Common myeloid progenitor, CD34-positive (primary cell): Measurements from ENCODE around the gene MEOX1.

ENCODE experiments used
- CTCF ChIA-PET: fragments of 350-600 bp; sonication (Branson Sonifier 250); formaldehyde crosslinking; loops from one replicate; lab custom pipeline; 2021; ENCODE audit warnings: antibody characterized with exemption; lab: Charles Lee
- POLR2A ChIA-PET: fragments of 350-600 bp; sonication (Branson Sonifier 250); formaldehyde crosslinking; loops from one replicate; lab custom pipeline; 2021; ENCODE audit warnings: antibody characterized with exemption; lab: Charles Lee
- DNase-seq, 3 donors: peaks; one replicate each; pipeline versions ENCODE4 v3.0.0 to v3.0.0-alpha.2; 2013
- H3K27ac ChIP-seq, 2 experiments: 1 replicate in 1 of 2; 2 replicates in 1 of 2; pipeline ENCODE4 v1.7.0; 2013; ENCODE audit warnings: inconsistent platforms in 2 of 2, low read length in 2 of 2, mild to moderate bottlenecking in 2 of 2, low read depth in 1 of 2, moderate library complexity in 1 of 2; ENCODE audit not compliant: severe bottlenecking in 2 of 2, insufficient read depth in 1 of 2, poor library complexity in 1 of 2
- H3K27me3 ChIP-seq, 5 experiments: replicated peaks in 2 of 5; 1 replicate in 3 of 5; 2 replicates in 2 of 5; pipeline versions ENCODE4 v1.6.1 to v1.7.0; 2013; ENCODE audit warnings: low read length in 4 of 5, mild to moderate bottlenecking in 2 of 5, moderate library complexity in 2 of 5, inconsistent platforms in 1 of 5; ENCODE audit not compliant: insufficient read depth in 5 of 5, control insufficient read depth in 4 of 5
- H3K36me3 ChIP-seq, 4 experiments: 1 replicate in 2 of 4; 2 replicates in 2 of 4; pipeline versions ENCODE4 v1.6.1 to v1.7.0; 2013; ENCODE audit warnings: low read length in 3 of 4, control low read depth in 1 of 4, mild to moderate bottlenecking in 1 of 4; ENCODE audit not compliant: control insufficient read depth in 4 of 4, insufficient read depth in 4 of 4
- H3K4me1 ChIP-seq, 4 experiments: 1 replicate in 3 of 4; 2 replicates in 1 of 4; pipeline versions ENCODE4 v1.6.1 to v1.7.1; 2013; ENCODE audit warnings: low read length in 3 of 4, mild to moderate bottlenecking in 3 of 4, control low read depth in 1 of 4, inconsistent platforms in 1 of 4, moderate library complexity in 1 of 4; ENCODE audit not compliant: control insufficient read depth in 4 of 4, insufficient read depth in 4 of 4; ENCODE audit errors: control extremely low read depth in 1 of 4
- H3K4me3 ChIP-seq, 7 experiments: 1 replicate in 4 of 7; 2 replicates in 3 of 7; pipeline versions ENCODE4 v1.5.1 to v1.7.0; 2013; ENCODE audit warnings: mild to moderate bottlenecking in 7 of 7, low read length in 6 of 7, moderate library complexity in 6 of 7, inconsistent platforms in 2 of 7, low read depth in 2 of 7, control low read depth in 1 of 7; ENCODE audit not compliant: insufficient read depth in 4 of 7, control insufficient read depth in 1 of 7; ENCODE audit errors: extremely low read depth in 1 of 7
- H3K9me3 ChIP-seq, 5 experiments: 1 replicate in 4 of 5; 2 replicates in 1 of 5; pipeline versions ENCODE4 v1.6.1 to v1.7.1; 2013; ENCODE audit warnings: low read length in 4 of 5, mild to moderate bottlenecking in 2 of 5, inconsistent platforms in 1 of 5, low read depth in 1 of 5, moderate library complexity in 1 of 5; ENCODE audit not compliant: control insufficient read depth in 4 of 5, insufficient read depth in 2 of 5; ENCODE audit errors: control extremely low read depth in 1 of 5
- WGBS: methylation state at CpG from one replicate; pipeline ENCODE4 v1.1.5; 2013; ENCODE audit not compliant: insufficient coverage; 5-methylcytosine and 5-hydroxymethylcytosine counted together

MEOX1 gene

GRCh38 chr17:43628089-43628650 lies 33.6 kb downstream of the MEOX1 start:
- Histone ChIP-seq H3K4me1 (no peaks in the 10 kb centered on the region), H3K27me3 (peaks cover 0 to 8% (median 0%) of the 10 kb centered on the region in 5 experiments), H3K27ac (no peak overlapping the region), H3K9me3 (no peaks in the 10 kb centered on the region), H3K36me3 (no peaks in the 10 kb centered on the region), H3K4me3 (no peak overlapping the region)
- DNase-seq = no peak
- WGBS = 81% methylated on average over 10 of the region's 15 CpGs
- ChIA-PET POLR2A (no interaction called here), CTCF (no interaction called here)

GRCh38 chr17:43627653-43628052 lies 34.1 kb downstream of the MEOX1 start:
- Histone ChIP-seq H3K36me3 (no peaks in the 10 kb centered on the region), H3K9me3 (no peaks in the 10 kb centered on the region), H3K27me3 (peaks cover 0 to 8% (median 0%) of the 10 kb centered on the region in 5 experiments), H3K27ac (no peak overlapping the region), H3K4me1 (no peaks in the 10 kb centered on the region), H3K4me3 (no peak overlapping the region)
- POLR2A ChIA-PET = no interaction called here
- DNase-seq = no peak
- WGBS = 83% methylated on average over 2 of the region's 5 CpGs
- CTCF ChIA-PET = no interaction called here

GRCh38 chr17:43626023-43626422 lies 35.7 kb downstream of the MEOX1 start:
- ChIA-PET POLR2A (no interaction called here), CTCF (interaction anchor here (0.7 kb wide), 1 partner anchor 1490 kb away, joined by 5 read pairs; no protein-coding TSS in a partner anchor)
- Histone ChIP-seq H3K4me3 (no peak overlapping the region), H3K27ac (no peak overlapping the region), H3K27me3 (peaks cover 0 to 5% (median 0%) of the 10 kb centered on the region in 5 experiments), H3K9me3 (no peaks in the 10 kb centered on the region), H3K36me3 (no peaks in the 10 kb centered on the region), H3K4me1 (no peaks in the 10 kb centered on the region)
- no peak for DNase-seq
- WGBS = no CpG with 5 or more reads among the region's 3 CpGs

- POLR2A ChIA-PET = no interaction called here
- H3K27ac ChIP-seq = no peak overlapping the region
- H3K4me3 ChIP-seq = no peak overlapping the region
- H3K36me3 ChIP-seq = no peaks in the 10 kb centered on the region
- H3K27me3 ChIP-seq = peaks cover 0 to 5% (median 0%) of the 10 kb centered on the region in 5 experiments
- H3K4me1 ChIP-seq = no peaks in the 10 kb centered on the region
- CTCF ChIA-PET = interaction anchor here (1.1 kb wide), 1 partner anchor 49 kb away, joined by 3 read pairs; no protein-coding TSS in a partner anchor
- no peak for DNase-seq
- H3K9me3 ChIP-seq = no peaks in the 10 kb centered on the region
Observed at GRCh38 chr17:43625606-43626005, 36.1 kb downstream of the MEOX1 start.

- Histone ChIP-seq H3K27me3 (peaks cover 0 to 2% (median 0%) of the 10 kb centered on the region in 5 experiments), H3K4me3 (no peak overlapping the region), H3K4me1 (no peaks in the 10 kb centered on the region), H3K36me3 (no peaks in the 10 kb centered on the region), H3K27ac (no peak overlapping the region), H3K9me3 (no peaks in the 10 kb centered on the region)
- ChIA-PET POLR2A (no interaction called here), CTCF (no interaction called here)
- DNase-seq = no peak
- WGBS = no CpG with 5 or more reads among the region's 2 CpGs
Observed at GRCh38 chr17:43620581-43620980, 41.1 kb downstream of the MEOX1 start.

- CTCF ChIA-PET = interaction anchor here (0.6 kb wide), 1 partner anchor 230 kb away, joined by 3 read pairs; no protein-coding TSS in a partner anchor
- no peak for DNase-seq
- no peaks in the 10 kb centered on the region for H3K9me3 ChIP-seq
- H3K4me3 ChIP-seq = no peak overlapping the region
- POLR2A ChIA-PET = no interaction called here
- no peaks in the 10 kb centered on the region for H3K4me1 ChIP-seq
- H3K36me3 ChIP-seq = no peaks in the 10 kb centered on the region
- no peak overlapping the region for H3K27ac ChIP-seq
- WGBS = 95% methylated on average over 6 of the region's 9 CpGs
- peaks cover 0 to 2% (median 0%) of the 10 kb centered on the region in 5 experiments for H3K27me3 ChIP-seq
Observed at GRCh38 chr17:43620147-43620546, 41.6 kb downstream of the MEOX1 start.

- POLR2A ChIA-PET = no interaction called here
- Histone ChIP-seq H3K36me3 (no peaks in the 10 kb centered on the region), H3K9me3 (no peaks in the 10 kb centered on the region), H3K4me1 (no peaks in the 10 kb centered on the region), H3K27me3 (peaks cover 0 to 2% (median 0%) of the 10 kb centered on the region in 5 experiments), H3K4me3 (no peak overlapping the region), H3K27ac (no peak overlapping the region)
- DNase-seq = no peak
- CTCF ChIA-PET = interaction anchor here (0.6 kb wide), 1 partner anchor 229 kb away, joined by 3 read pairs; no protein-coding TSS in a partner anchor
- WGBS = 82% methylated on average over 2 of the region's 5 CpGs
Observed at GRCh38 chr17:43619705-43620104, 42.0 kb downstream of the MEOX1 start.
